ENCODE measurements around the gene VDR. TPM values are rescaled to one million over a fixed set of nuclear protein-coding genes. Genes with fewer than 3 reads are reported as not detected.
"Not testable (repeated sequence)": the region's sequence is repeated elsewhere in the genome, so short reads cannot be mapped to it uniquely, and the experiment has no call there.

VDR gene
- total RNA-seq, 1 donor from 2014 or later, result 0.52 TPM

DNA sequence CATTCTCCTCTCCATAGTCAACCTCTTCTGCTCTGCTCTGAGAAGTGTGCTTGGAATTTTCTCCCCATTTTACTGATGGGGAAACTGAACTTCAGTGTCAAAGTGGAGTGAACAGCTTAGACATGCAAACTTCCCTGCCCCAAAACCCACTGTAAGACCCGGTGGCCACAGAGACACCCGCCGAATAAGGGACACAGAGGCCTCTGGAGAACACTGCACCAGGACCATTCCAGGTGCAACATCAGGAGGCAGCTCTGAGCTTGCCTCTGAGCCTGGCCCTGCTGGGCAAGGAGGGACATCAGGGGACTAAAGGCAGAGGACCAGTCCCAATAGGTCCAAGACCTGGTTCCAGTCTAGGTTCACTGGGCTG lies 86.8 kb downstream of the VDR start:
- Histone ChIP-seq H3K27me3 (ENCODE audit: control insufficient read depth in 3 of 3, insufficient read depth in 3 of 3, low read length in 3 of 3) (no peaks in the 10 kb centered on the region), H3K36me3 (ENCODE audit: control insufficient read depth in 3 of 3, insufficient read depth in 3 of 3, low read length in 3 of 3) (peaks cover 0 to 4% (median 4%) of the 10 kb centered on the region in 3 donors), H3K27ac (ENCODE audit: low read depth, low read length) (peak overlapping the region; percentile 82), H3K4me3 (ENCODE audit: low read length in 3 of 3) (peak overlapping the region; percentile 66 to 93 (median 78)), H3K4me1 (ENCODE audit: control insufficient read depth in 3 of 3, insufficient read depth in 3 of 3, low read length in 3 of 3) (peaks cover 76 to 86% (median 80%) of the 10 kb centered on the region in 3 donors), H3K9ac (ENCODE audit: low read depth in 1 of 3, low read length in 3 of 3) (peak overlapping the region in 2 of 3 donors; percentile 80 to 81), H3K9me3 (ENCODE audit: control insufficient read depth in 3 of 3, low read length in 3 of 3) (no peaks in the 10 kb centered on the region)

GRCh38 chr12:47817272-47818006 lies 87.4 kb downstream of the VDR start:
- H3K9me3 ChIP-seq (ENCODE audit: control insufficient read depth in 3 of 3, low read length in 3 of 3), result no peaks in the 10 kb centered on the region
- peaks cover 75 to 84% (median 78%) of the 10 kb centered on the region in 3 donors for H3K4me1 ChIP-seq (ENCODE audit: control insufficient read depth in 3 of 3, insufficient read depth in 3 of 3, low read length in 3 of 3)
- peak overlapping the region; percentile 66 to 93 (median 78) for H3K4me3 ChIP-seq (ENCODE audit: low read length in 3 of 3)
- H3K36me3 ChIP-seq (ENCODE audit: control insufficient read depth in 3 of 3, insufficient read depth in 3 of 3, low read length in 3 of 3), result peaks cover 0 to 4% (median 4%) of the 10 kb centered on the region in 3 donors
- H3K9ac ChIP-seq (ENCODE audit: low read depth in 1 of 3, low read length in 3 of 3), result peak overlapping the region; percentile 72 to 81 (median 80)
- peak overlapping the region; percentile 82 for H3K27ac ChIP-seq (ENCODE audit: low read depth, low read length)
- H3K27me3 ChIP-seq (ENCODE audit: control insufficient read depth in 3 of 3, insufficient read depth in 3 of 3, low read length in 3 of 3), result no peaks in the 10 kb centered on the region

DNA sequence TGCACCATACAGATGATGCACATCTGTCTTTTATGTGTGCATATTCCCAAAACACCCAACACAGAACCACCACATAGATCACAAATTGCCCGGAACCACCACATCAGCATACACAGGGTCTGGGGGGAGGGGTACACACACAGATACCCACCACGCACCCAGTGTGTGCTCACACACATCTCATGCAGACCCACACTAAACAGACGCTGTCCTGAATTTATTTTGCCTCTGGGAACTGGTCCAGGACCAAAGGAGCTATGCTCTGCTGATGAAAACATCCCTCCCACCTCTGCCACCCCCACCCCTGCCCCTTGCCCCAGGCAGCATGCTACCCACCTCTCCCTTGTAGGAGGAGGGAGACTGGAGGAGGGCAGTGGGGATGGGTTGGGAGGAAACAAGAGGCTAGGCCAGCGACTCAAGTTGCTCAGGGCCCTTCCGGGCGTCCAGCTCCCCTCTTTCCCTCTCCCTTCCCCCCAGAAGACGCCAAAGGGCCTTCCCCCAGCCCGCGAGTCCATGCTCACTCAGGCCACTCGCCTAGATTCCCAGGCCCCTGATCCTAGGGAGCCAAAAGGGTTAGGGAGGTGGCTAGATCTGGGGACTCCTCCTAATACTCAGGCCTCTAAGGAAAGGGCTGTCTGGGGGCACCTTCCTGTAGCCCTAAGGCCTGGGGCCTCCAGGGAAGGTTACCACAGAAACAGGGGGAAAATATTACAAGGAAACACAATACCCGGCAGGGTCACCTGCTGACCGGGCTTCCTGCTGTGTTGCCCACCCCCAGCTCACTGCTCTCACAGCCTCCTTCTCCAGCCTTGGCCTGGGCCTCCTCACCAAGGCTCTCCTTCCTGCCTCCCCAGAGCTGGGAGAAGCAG lies 88.2 kb downstream of the VDR start:
- no peaks in the 10 kb centered on the region for H3K9me3 ChIP-seq (ENCODE audit: control insufficient read depth in 3 of 3, low read length in 3 of 3)
- peak overlapping the region; percentile 72 to 81 (median 80) for H3K9ac ChIP-seq (ENCODE audit: low read depth in 1 of 3, low read length in 3 of 3)
- H3K36me3 ChIP-seq (ENCODE audit: control insufficient read depth in 3 of 3, insufficient read depth in 3 of 3, low read length in 3 of 3), result peaks cover 0 to 4% (median 4%) of the 10 kb centered on the region in 3 donors
- peaks cover 78 to 85% (median 79%) of the 10 kb centered on the region in 3 donors for H3K4me1 ChIP-seq (ENCODE audit: control insufficient read depth in 3 of 3, insufficient read depth in 3 of 3, low read length in 3 of 3)
- no peaks in the 10 kb centered on the region for H3K27me3 ChIP-seq (ENCODE audit: control insufficient read depth in 3 of 3, insufficient read depth in 3 of 3, low read length in 3 of 3)
- H3K4me3 ChIP-seq (ENCODE audit: low read length in 3 of 3), result peak overlapping the region; percentile 23 to 93 (median 78)
- peak overlapping the region; percentile 82 for H3K27ac ChIP-seq (ENCODE audit: low read depth, low read length)

GRCh38 chr12:47815447-47815846 lies 89.3 kb downstream of the VDR start:
- H3K27me3 ChIP-seq (ENCODE audit: control insufficient read depth in 3 of 3, insufficient read depth in 3 of 3, low read length in 3 of 3); H3K9ac ChIP-seq (ENCODE audit: low read depth in 1 of 3, low read length in 3 of 3); H3K4me3 ChIP-seq (ENCODE audit: low read length in 3 of 3); H3K9me3 ChIP-seq (ENCODE audit: control insufficient read depth in 3 of 3, low read length in 3 of 3); H3K36me3 ChIP-seq (ENCODE audit: control insufficient read depth in 3 of 3, insufficient read depth in 3 of 3, low read length in 3 of 3): not testable (repeated sequence)
- peaks cover 80 to 85% (median 81%) of the 10 kb centered on the region in 3 donors for H3K4me1 ChIP-seq (ENCODE audit: control insufficient read depth in 3 of 3, insufficient read depth in 3 of 3, low read length in 3 of 3)
- H3K27ac ChIP-seq (ENCODE audit: low read depth, low read length), result peak overlapping the region; percentile 92

- Histone ChIP-seq H3K9me3 (ENCODE audit: control insufficient read depth in 3 of 3, low read length in 3 of 3) (no peaks in the 10 kb centered on the region), H3K4me1 (ENCODE audit: control insufficient read depth in 3 of 3, insufficient read depth in 3 of 3, low read length in 3 of 3) (peaks cover 82 to 88% (median 84%) of the 10 kb centered on the region in 3 donors), H3K27ac (ENCODE audit: low read depth, low read length) (peak overlapping the region; percentile 92), H3K36me3 (ENCODE audit: control insufficient read depth in 3 of 3, insufficient read depth in 3 of 3, low read length in 3 of 3) (peaks cover 0 to 4% (median 4%) of the 10 kb centered on the region in 3 donors), H3K9ac (ENCODE audit: low read depth in 1 of 3, low read length in 3 of 3) (peak overlapping the region in 2 of 3 donors; percentile 59 to 87), H3K27me3 (ENCODE audit: control insufficient read depth in 3 of 3, insufficient read depth in 3 of 3, low read length in 3 of 3) (no peaks in the 10 kb centered on the region), H3K4me3 (ENCODE audit: low read length in 3 of 3) (peak overlapping the region; percentile 46 to 70 (median 63))
Measured at GRCh38 chr12:47814539-47815170, 90.1 kb downstream of the VDR start.

DNA sequence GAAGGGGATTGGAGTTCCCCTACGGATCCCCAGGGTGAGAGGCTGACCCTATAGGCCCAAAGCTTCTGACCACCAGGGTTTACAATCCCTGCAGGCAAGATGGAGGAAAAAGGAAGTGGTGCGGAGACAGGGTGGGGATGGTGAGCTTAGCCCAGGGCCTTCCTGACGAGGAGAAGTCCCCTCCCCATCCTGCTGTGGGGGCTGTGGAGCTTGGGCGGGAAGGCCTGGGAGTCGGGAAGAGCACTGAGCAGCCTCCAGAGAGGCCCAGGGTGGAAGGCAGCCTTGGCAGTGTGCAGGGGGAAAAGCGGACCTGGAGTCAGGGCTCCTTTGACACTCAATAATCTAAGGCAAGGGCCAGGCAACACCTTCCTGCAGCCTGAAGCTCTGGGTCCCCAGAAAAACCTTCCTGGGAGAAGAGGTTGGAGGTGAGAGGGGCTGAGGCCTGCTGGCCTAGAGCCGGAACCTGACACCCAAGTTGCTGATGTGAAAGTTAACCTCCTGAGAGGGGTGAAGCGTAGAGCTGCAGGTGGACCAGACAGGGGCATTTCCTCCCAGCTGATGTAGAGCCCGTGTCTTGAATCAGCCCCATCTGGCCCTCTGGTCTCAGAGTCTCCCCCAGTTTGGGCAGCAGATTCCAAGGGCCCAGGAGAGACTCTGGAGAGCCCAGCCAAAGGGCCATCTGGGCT lies 91.1 kb downstream of the VDR start:
- Histone ChIP-seq H3K4me1 (ENCODE audit: control insufficient read depth in 3 of 3, insufficient read depth in 3 of 3, low read length in 3 of 3) (peaks cover 85 to 90% (median 86%) of the 10 kb centered on the region in 3 donors), H3K9me3 (ENCODE audit: control insufficient read depth in 3 of 3, low read length in 3 of 3) (no peaks in the 10 kb centered on the region), H3K9ac (ENCODE audit: low read depth in 1 of 3, low read length in 3 of 3) (peak overlapping the region; percentile 73 to 87 (median 86)), H3K27me3 (ENCODE audit: control insufficient read depth in 3 of 3, insufficient read depth in 3 of 3, low read length in 3 of 3) (no peaks in the 10 kb centered on the region), H3K36me3 (ENCODE audit: control insufficient read depth in 3 of 3, insufficient read depth in 3 of 3, low read length in 3 of 3) (peaks cover 0 to 4% (median 4%) of the 10 kb centered on the region in 3 donors), H3K27ac (ENCODE audit: low read depth, low read length) (peak overlapping the region; percentile 92), H3K4me3 (ENCODE audit: low read length in 3 of 3) (peak overlapping the region; percentile 63 to 70 (median 67))

GRCh38 chr12:47812797-47813510 lies 91.8 kb downstream of the VDR start:
- H3K36me3 ChIP-seq (ENCODE audit: control insufficient read depth in 3 of 3, insufficient read depth in 3 of 3, low read length in 3 of 3), result peaks cover 0 to 4% (median 0%) of the 10 kb centered on the region in 3 donors
- H3K27ac ChIP-seq (ENCODE audit: low read depth, low read length), result peak overlapping the region; percentile 92
- peaks cover 85 to 90% (median 86%) of the 10 kb centered on the region in 3 donors for H3K4me1 ChIP-seq (ENCODE audit: control insufficient read depth in 3 of 3, insufficient read depth in 3 of 3, low read length in 3 of 3)
- peak overlapping the region; percentile 68 to 81 (median 80) for H3K4me3 ChIP-seq (ENCODE audit: low read length in 3 of 3)
- H3K27me3 ChIP-seq (ENCODE audit: control insufficient read depth in 3 of 3, insufficient read depth in 3 of 3, low read length in 3 of 3), result no peaks in the 10 kb centered on the region
- peak overlapping the region; percentile 86 to 91 (median 86) for H3K9ac ChIP-seq (ENCODE audit: low read depth in 1 of 3, low read length in 3 of 3)
- no peaks in the 10 kb centered on the region for H3K9me3 ChIP-seq (ENCODE audit: control insufficient read depth in 3 of 3, low read length in 3 of 3)

- Histone ChIP-seq H3K36me3 (ENCODE audit: control insufficient read depth in 3 of 3, insufficient read depth in 3 of 3, low read length in 3 of 3) (peaks cover 0 to 4% (median 0%) of the 10 kb centered on the region in 3 donors), H3K9me3 (ENCODE audit: control insufficient read depth in 3 of 3, low read length in 3 of 3) (no peaks in the 10 kb centered on the region), H3K27ac (ENCODE audit: low read depth, low read length) (peak overlapping the region; percentile 92), H3K4me3 (ENCODE audit: low read length in 3 of 3) (peak overlapping the region; percentile 68 to 81 (median 80)), H3K4me1 (ENCODE audit: control insufficient read depth in 3 of 3, insufficient read depth in 3 of 3, low read length in 3 of 3) (peaks cover 85 to 90% (median 85%) of the 10 kb centered on the region in 3 donors), H3K27me3 (ENCODE audit: control insufficient read depth in 3 of 3, insufficient read depth in 3 of 3, low read length in 3 of 3) (no peaks in the 10 kb centered on the region), H3K9ac (ENCODE audit: low read depth in 1 of 3, low read length in 3 of 3) (peak overlapping the region; percentile 81 to 91 (median 86))
Measured at GRCh38 chr12:47811581-47812484, 93.0 kb downstream of the VDR start.

Data from skeletal muscle tissue (tissue), 4 donors.